IMR-90 (cell line): Measurements from ENCODE around the gene PFDN1. TPM values are rescaled to one million over a fixed set of nuclear protein-coding genes. Genes with fewer than 3 reads are reported as not detected.

Experiments
- ATAC-seq: fragments of 200-7000 bp; cut with Tn5 transposase; 2 replicates; pipeline ENCODE4 v1.9.1; 2020; ENCODE audit warnings: low read depth, mild to moderate bottlenecking, moderate library complexity
- BruUV-seq: library from RNA; stranded (reverse); fragments of 400-500 nt; replicated peaks from 2 replicates; lab custom pipeline; 2021; lab: Mats Ljungman, UMichigan
- CTCF ChIA-PET: fragments of 300-600 bp; formaldehyde crosslinking; extraction: SDS; loops from one replicate; lab custom pipeline; 2021; ENCODE audit warnings: antibody characterized with exemption; lab: Yijun Ruan, JAX
- POLR2A ChIA-PET: fragments of 300-600 bp; sonication (Branson Sonifier 250); formaldehyde crosslinking; loops from one replicate; lab custom pipeline; 2022; ENCODE audit warnings: antibody characterized with exemption; ENCODE audit not compliant: unreplicated experiment; lab: Charles Lee
- DNase-seq: peaks from one replicate; pipeline ENCODE4 v3.0.0; 2013
- H2AFZ ChIP-seq: replicated peaks from 2 replicates; pipeline ENCODE3; 2013; ENCODE audit warnings: low read length, mild to moderate bottlenecking; ENCODE audit not compliant: poor library complexity
- H2AK5ac ChIP-seq: 2 replicates; pipeline ENCODE4 v1.6.1; 2013; ENCODE audit warnings: low read depth, low read length, inconsistent platforms
- H2AK9ac ChIP-seq: replicated peaks from 2 replicates; pipeline ENCODE3; 2013; ENCODE audit warnings: mild to moderate bottlenecking, low read depth, low read length, moderate library complexity; ENCODE audit not compliant: poor library complexity
- H2BK120ac ChIP-seq: 2 replicates; pipeline ENCODE4 v1.6.1; 2013; ENCODE audit warnings: low read depth, low read length, inconsistent platforms
- H2BK15ac ChIP-seq: 3 replicates; pipeline ENCODE4 v1.6.1; 2013; ENCODE audit warnings: low read depth, low read length, inconsistent platforms
- H2BK20ac ChIP-seq: 2 replicates; pipeline ENCODE4 v1.6.1; 2013; ENCODE audit warnings: low read depth, mild to moderate bottlenecking, inconsistent platforms, low read length, moderate library complexity
- H2BK5ac ChIP-seq: 2 replicates; pipeline ENCODE4 v1.6.1; 2013; ENCODE audit warnings: mild to moderate bottlenecking, low read depth, low read length, inconsistent platforms; ENCODE audit not compliant: poor library complexity, severe bottlenecking
- H3K14ac ChIP-seq: replicated peaks from 2 replicates; pipeline ENCODE4 v1.6.1; 2013; ENCODE audit warnings: low read depth, low read length, inconsistent platforms
- H3K18ac ChIP-seq: 2 replicates; pipeline ENCODE4 v1.6.1; 2013; ENCODE audit warnings: low read depth, low read length, control low read depth
- H3K23ac ChIP-seq: 2 replicates; pipeline ENCODE4 v1.6.1; 2013; ENCODE audit warnings: low read depth, low read length, inconsistent platforms
- H3K27ac ChIP-seq: 2 replicates; pipeline ENCODE4 v1.5.1; 2013; ENCODE audit warnings: mild to moderate bottlenecking, control low read depth, low read length; ENCODE audit not compliant: insufficient read depth
- H3K27me3 ChIP-seq: 2 replicates; pipeline ENCODE4 v1.6.1; 2013; ENCODE audit warnings: low read length; ENCODE audit not compliant: control insufficient read depth, insufficient read depth
- H3K36me3 ChIP-seq: 2 replicates; pipeline ENCODE4 v1.6.1; 2013; ENCODE audit warnings: low read length, mixed read lengths; ENCODE audit not compliant: control insufficient read depth, insufficient read depth
- H3K4ac ChIP-seq: 2 replicates; pipeline ENCODE4 v1.6.1; 2013; ENCODE audit warnings: low read depth, low read length, inconsistent platforms
- H3K4me1 ChIP-seq: 2 replicates; pipeline ENCODE4 v1.6.1; 2013; ENCODE audit warnings: low read length, mixed read lengths; ENCODE audit not compliant: control insufficient read depth, insufficient read depth
- H3K4me2 ChIP-seq: 2 replicates; pipeline ENCODE4 v1.6.1; 2013; ENCODE audit warnings: low read depth, mild to moderate bottlenecking, control low read depth, low read length, moderate library complexity
- H3K4me3 ChIP-seq: 2 replicates; pipeline ENCODE4 v1.5.1; 2013; ENCODE audit warnings: low read depth, mild to moderate bottlenecking, control low read depth, low read length, moderate library complexity; ENCODE audit not compliant: insufficient read depth
- H3K56ac ChIP-seq: 2 replicates; pipeline ENCODE4 v1.6.1; 2013; ENCODE audit warnings: low read length, inconsistent platforms; ENCODE audit not compliant: insufficient read depth; ENCODE audit errors: extremely low read depth
- H3K79me1 ChIP-seq, 2 experiments: 2 replicates each; pipeline ENCODE4 v1.6.1; 2013; ENCODE audit warnings: low read length in 2 of 2, inconsistent platforms in 1 of 2, low read depth in 1 of 2
- H3K9ac ChIP-seq: 2 replicates; pipeline ENCODE4 v1.6.1; 2013; ENCODE audit warnings: low read depth, low read length, control low read depth
- H3K9me1 ChIP-seq: 2 replicates; pipeline ENCODE4 v1.6.1; 2013; ENCODE audit warnings: low read length, inconsistent platforms; ENCODE audit not compliant: insufficient read depth
- H3K9me3 ChIP-seq: 2 replicates; pipeline ENCODE4 v1.6.1; 2013; ENCODE audit warnings: low read length; ENCODE audit not compliant: control insufficient read depth, insufficient read depth
- H4K20me1 ChIP-seq: 2 replicates; pipeline ENCODE4 v1.6.1; 2013; ENCODE audit warnings: low read length, inconsistent platforms; ENCODE audit not compliant: insufficient read depth
- H4K5ac ChIP-seq: 2 replicates; pipeline ENCODE4 v1.6.1; 2013; ENCODE audit warnings: mild to moderate bottlenecking, low read depth, low read length, control low read depth
- H4K8ac ChIP-seq, 2 experiments: 2 replicates each; pipeline ENCODE4 v1.6.1; 2013; ENCODE audit warnings: low read depth in 2 of 2, low read length in 2 of 2, control low read depth in 1 of 2, inconsistent platforms in 1 of 2
- H4K91ac ChIP-seq: 2 replicates; pipeline ENCODE4 v1.6.1; 2013; ENCODE audit warnings: low read depth, low read length, inconsistent platforms; ENCODE audit not compliant: insufficient read depth
- BHLHE40 ChIP-seq: fragments of 150-350 bp; IDR thresholded peaks from 2 replicates; pipeline ENCODE4 v1.6.1; 2016; ENCODE audit warnings: mild to moderate bottlenecking, low read depth, low read length
- MAFK ChIP-seq: IDR thresholded peaks from 2 replicates; pipeline ENCODE4 v1.6.1; 2012; ENCODE audit warnings: low read depth, low read length, improper control_type of control experiment
- MAZ ChIP-seq: IDR thresholded peaks from 2 replicates; pipeline ENCODE4 v1.6.1; 2012; ENCODE audit warnings: low read depth, mild to moderate bottlenecking, low read length, improper control_type of control experiment, moderate library complexity, borderline replicate concordance
- NFE2L2 ChIP-seq: fragments of 150-350 bp; IDR thresholded peaks from 2 replicates; pipeline ENCODE4 v1.6.1; 2016; ENCODE audit warnings: low read depth, mild to moderate bottlenecking, low read length
- RFX5 ChIP-seq: IDR thresholded peaks from 2 replicates; pipeline ENCODE4 v1.8.0; 2012; ENCODE audit warnings: low read depth, mild to moderate bottlenecking, low read length, moderate library complexity
- WGBS, 2 experiments: methylation state at CpG; one replicate each; pipeline versions ENCODE4 v1.1.5 to v1.1.7; 2013; ENCODE audit warnings: missing lambda C conversion rate in 2 of 2; ENCODE audit not compliant: insufficient read length in 1 of 2; ENCODE audit errors: extremely low coverage in 2 of 2; 5-methylcytosine and 5-hydroxymethylcytosine counted together
- dilution Hi-C: fragments of 300-500 bp; cut with HindIII; formaldehyde crosslinking; loops from one replicate; pipeline ENCODE4 v1.14.3; 2018; ENCODE audit warnings: low sequenced_read_pairs; ENCODE audit not compliant: unreplicated experiment
- in situ Hi-C: fragments of 300-500 bp; cut with MboI; formaldehyde crosslinking; loops from 3 replicates; pipeline ENCODE4 v1.14.3; 2019; ENCODE audit warnings: low sequenced_read_pairs, inconsistent platforms, mixed read lengths
- intact Hi-C: fragments of 100-400 bp; cut with micrococcal nuclease; formaldehyde crosslinking; loops from 2 replicates; pipeline ENCODE4 v1.10.0; 2022
- polyA plus RNA-seq, 3 experiments: library from polyadenylated mRNA; depleted of rRNA; stranded (reverse); fragments of >200 nt; gene quantifications; 2 replicates each; pipeline ENCODE4 v1.2.3, GENCODE V29; 2012; ENCODE audit warnings: low replicate concordance in 1 of 3
- total RNA-seq: library from RNA; depleted of rRNA; stranded (reverse); fragments of >200 nt; gene quantifications from 2 replicates; pipeline ENCODE4 v1.2.3, GENCODE V29; 2012
- TF ChIP-seq, protein P1 (sequence below): fragments of 150-350 bp; IDR thresholded peaks from 2 replicates; pipeline ENCODE4 v1.6.1; 2016; ENCODE audit warnings: low read depth, mild to moderate bottlenecking, low read length, moderate library complexity, borderline replicate concordance
- TF ChIP-seq, protein P2 (sequence below): conservative IDR thresholded peaks from 2 replicates; pipeline ENCODE4 v1.5.1; 2012; ENCODE audit warnings: mild to moderate bottlenecking, low read depth, low read length, improper control_type of control experiment
- TF ChIP-seq, protein P3 (sequence below): fragments of 150-350 bp; IDR thresholded peaks from 2 replicates; pipeline ENCODE4 v1.6.1; 2017; ENCODE audit warnings: mild to moderate bottlenecking, antibody characterized with exemption, low read length, low read depth

The PFDN1 gene
- total and polyA plus RNA-seq, 2 of the 4 experiments (the other 2 are of a cell fraction), result 98.8 to 134 TPM

DNA sequence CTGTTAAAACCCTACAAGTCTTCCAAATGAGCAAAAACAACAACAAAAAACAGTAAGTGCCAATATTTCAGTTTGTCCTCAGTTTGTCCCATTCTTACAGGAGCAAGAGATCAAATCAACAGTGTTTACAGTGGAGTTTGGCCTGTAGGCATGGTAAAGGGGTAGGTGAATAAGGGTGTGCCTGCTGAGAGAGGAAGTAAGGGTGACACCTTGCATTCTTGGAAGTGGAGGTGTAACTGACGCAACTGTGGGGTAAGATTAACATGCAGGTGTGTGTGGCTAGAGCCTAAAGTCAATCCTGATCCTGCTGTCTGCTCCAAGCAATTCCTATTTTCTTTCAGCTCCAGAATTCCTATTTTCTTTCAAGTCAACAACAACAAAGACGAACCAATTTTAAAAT, 43.4 kb downstream of the PFDN1 start:
- H3K9me3 ChIP-seq, result no peaks in the 10 kb centered on the region
- no peak for ATAC-seq
- H4K91ac ChIP-seq, result no peak overlapping the region
- dilution Hi-C loops, result no loop called here
- H3K27me3 ChIP-seq, result no peaks in the 10 kb centered on the region
- no peak overlapping the region for H3K56ac ChIP-seq
- H2BK15ac ChIP-seq, result no peak overlapping the region
- no CpG with 5 or more reads among the region's 2 CpGs for WGBS, 2 experiments
- no peak for DNase-seq
- peaks cover 43 to 79% of the 10 kb centered on the region in 2 experiments for H3K79me1 ChIP-seq
- H3K18ac ChIP-seq, result no peak overlapping the region
- ChIA-PET POLR2A (no interaction called here), CTCF (interaction anchor here (0.6 kb wide), 1 partner anchor 99 kb away, joined by 3 read pairs; no protein-coding TSS in a partner anchor)
- no peak overlapping the region for H3K23ac ChIP-seq
- H4K20me1 ChIP-seq, result peaks cover 13% of the 10 kb centered on the region
- no peak overlapping the region for H3K4me3 ChIP-seq
- H2BK20ac ChIP-seq, result no peak overlapping the region
- peaks cover 1% of the 10 kb centered on the region; the same call in 1 of the 2 replicates for H3K36me3 ChIP-seq
- H3K9ac ChIP-seq, result no peak overlapping the region
- no peak overlapping the region for H3K4me2 ChIP-seq
- intact Hi-C loops, result no loop called here
- in situ Hi-C loops, result no loop called here
- H3K14ac ChIP-seq, result no peak overlapping the region
- TF ChIP-seq RFX5 (no peak), NFE2L2 (no peak), MAZ (no peak), MAFK (no peak), BHLHE40 (no peak)
- TF ChIP-seq, protein P1, sequence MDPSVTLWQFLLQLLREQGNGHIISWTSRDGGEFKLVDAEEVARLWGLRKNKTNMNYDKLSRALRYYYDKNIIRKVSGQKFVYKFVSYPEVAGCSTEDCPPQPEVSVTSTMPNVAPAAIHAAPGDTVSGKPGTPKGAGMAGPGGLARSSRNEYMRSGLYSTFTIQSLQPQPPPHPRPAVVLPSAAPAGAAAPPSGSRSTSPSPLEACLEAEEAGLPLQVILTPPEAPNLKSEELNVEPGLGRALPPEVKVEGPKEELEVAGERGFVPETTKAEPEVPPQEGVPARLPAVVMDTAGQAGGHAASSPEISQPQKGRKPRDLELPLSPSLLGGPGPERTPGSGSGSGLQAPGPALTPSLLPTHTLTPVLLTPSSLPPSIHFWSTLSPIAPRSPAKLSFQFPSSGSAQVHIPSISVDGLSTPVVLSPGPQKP, result no peak
- TF ChIP-seq, protein P2, sequence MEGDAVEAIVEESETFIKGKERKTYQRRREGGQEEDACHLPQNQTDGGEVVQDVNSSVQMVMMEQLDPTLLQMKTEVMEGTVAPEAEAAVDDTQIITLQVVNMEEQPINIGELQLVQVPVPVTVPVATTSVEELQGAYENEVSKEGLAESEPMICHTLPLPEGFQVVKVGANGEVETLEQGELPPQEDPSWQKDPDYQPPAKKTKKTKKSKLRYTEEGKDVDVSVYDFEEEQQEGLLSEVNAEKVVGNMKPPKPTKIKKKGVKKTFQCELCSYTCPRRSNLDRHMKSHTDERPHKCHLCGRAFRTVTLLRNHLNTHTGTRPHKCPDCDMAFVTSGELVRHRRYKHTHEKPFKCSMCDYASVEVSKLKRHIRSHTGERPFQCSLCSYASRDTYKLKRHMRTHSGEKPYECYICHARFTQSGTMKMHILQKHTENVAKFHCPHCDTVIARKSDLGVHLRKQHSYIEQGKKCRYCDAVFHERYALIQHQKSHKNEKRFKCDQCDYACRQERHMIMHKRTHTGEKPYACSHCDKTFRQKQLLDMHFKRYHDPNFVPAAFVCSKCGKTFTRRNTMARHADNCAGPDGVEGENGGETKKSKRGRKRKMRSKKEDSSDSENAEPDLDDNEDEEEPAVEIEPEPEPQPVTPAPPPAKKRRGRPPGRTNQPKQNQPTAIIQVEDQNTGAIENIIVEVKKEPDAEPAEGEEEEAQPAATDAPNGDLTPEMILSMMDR, result no peak
- TF ChIP-seq, protein P3, sequence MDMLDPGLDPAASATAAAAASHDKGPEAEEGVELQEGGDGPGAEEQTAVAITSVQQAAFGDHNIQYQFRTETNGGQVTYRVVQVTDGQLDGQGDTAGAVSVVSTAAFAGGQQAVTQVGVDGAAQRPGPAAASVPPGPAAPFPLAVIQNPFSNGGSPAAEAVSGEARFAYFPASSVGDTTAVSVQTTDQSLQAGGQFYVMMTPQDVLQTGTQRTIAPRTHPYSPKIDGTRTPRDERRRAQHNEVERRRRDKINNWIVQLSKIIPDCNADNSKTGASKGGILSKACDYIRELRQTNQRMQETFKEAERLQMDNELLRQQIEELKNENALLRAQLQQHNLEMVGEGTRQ, result no peak
- no peak overlapping the region for H3K27ac ChIP-seq
- H2BK5ac ChIP-seq, result no peak overlapping the region
- H4K8ac ChIP-seq, result no peak overlapping the region
- H3K4me1 ChIP-seq, result peaks cover 11% of the 10 kb centered on the region
- no peak overlapping the region for H4K5ac ChIP-seq
- H3K4ac ChIP-seq, result no peak overlapping the region
- H2BK120ac ChIP-seq, result no peak overlapping the region
- no peak overlapping the region for H2AK9ac ChIP-seq
- no TSS peak for BruUV-seq
- H3K9me1 ChIP-seq, result peaks cover 28% of the 10 kb centered on the region
- H2AK5ac ChIP-seq, result no peak overlapping the region; the same call in 1 of the 2 replicates
- H2AFZ ChIP-seq, result no peak overlapping the region
